Measurements from ENCODE around the gene COL25A1. TPM values are rescaled to one million over a fixed set of nuclear protein-coding genes. Genes with fewer than 3 reads are reported as not detected.

COL25A1 gene
- 0.07 TPM in 1 of 2 replicates, not detected in the other for total RNA-seq

- Mint-ChIP-seq H3K4me1 (ENCODE audit: low read depth) (peaks cover 8% of the 10 kb centered on the region), H3K27me3 (ENCODE audit: low read depth) (peaks cover 76% of the 10 kb centered on the region), H3K9me3 (no peaks in the 10 kb centered on the region), H3K36me3 (ENCODE audit: low read depth) (no peaks in the 10 kb centered on the region), H3K27ac (no peak within 1 kb of the TSS), H3K4me3 (ENCODE audit: low read depth) (peak within 1 kb of the TSS; percentile 74)
- peak; percentile 21 for DNase-seq (ENCODE audit: low spot score)
- intact Hi-C loops (cut with micrococcal nuclease) = loop anchor here (5.0 kb wide), 1 partner anchor 55 kb away; no protein-coding TSS in a partner anchor
Measured at GRCh38 chr4:109302361-109303139, at the start of gene COL25A1. Gene COL25A1 (minus strand): TSS chr4:109302658.

DNA sequence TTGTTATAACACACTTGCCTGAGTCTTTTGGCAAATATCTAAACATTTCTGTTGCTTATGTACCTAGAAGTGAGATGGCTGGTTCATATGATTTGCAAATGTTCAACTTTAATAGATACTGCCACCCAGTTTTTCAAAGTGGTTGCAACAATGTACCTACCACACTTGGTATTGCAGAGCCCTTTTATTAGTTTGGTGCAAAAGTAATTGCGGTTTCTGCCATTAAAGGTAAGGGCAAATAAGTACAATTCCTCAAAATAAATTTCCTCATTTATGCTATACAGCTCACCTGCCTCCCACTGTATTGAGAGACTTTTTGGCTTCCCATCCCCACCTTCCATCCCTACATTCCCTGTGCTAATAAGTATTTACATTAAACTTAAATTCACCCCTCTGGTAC is 47.7 kb upstream of the COL25A1 start:
- intact Hi-C loops (cut with micrococcal nuclease) = no loop called here
- H3K4me3 Mint-ChIP-seq (ENCODE audit: low read depth) = no peak overlapping the region
- no peaks in the 10 kb centered on the region for H3K4me1 Mint-ChIP-seq (ENCODE audit: low read depth)
- DNase-seq (ENCODE audit: low spot score) = no peak
- peaks cover 42% of the 10 kb centered on the region for H3K27me3 Mint-ChIP-seq (ENCODE audit: low read depth)
- peaks cover 4% of the 10 kb centered on the region for H3K9me3 Mint-ChIP-seq
- no peak overlapping the region for H3K27ac Mint-ChIP-seq
- H3K36me3 Mint-ChIP-seq (ENCODE audit: low read depth) = no peaks in the 10 kb centered on the region

- DNase-seq (ENCODE audit: low spot score) = no peak
- Mint-ChIP-seq H3K36me3 (ENCODE audit: low read depth) (no peaks in the 10 kb centered on the region), H3K9me3 (no peaks in the 10 kb centered on the region), H3K4me3 (ENCODE audit: low read depth) (no peak overlapping the region), H3K4me1 (ENCODE audit: low read depth) (no peaks in the 10 kb centered on the region), H3K27ac (no peak overlapping the region), H3K27me3 (ENCODE audit: low read depth) (peaks cover 18% of the 10 kb centered on the region)
- intact Hi-C loops (cut with micrococcal nuclease) = no loop called here
Measured at GRCh38 chr4:109334129-109335105, 32.0 kb upstream of the COL25A1 start.

- Mint-ChIP-seq H3K36me3 (ENCODE audit: low read depth) (no peaks in the 10 kb centered on the region), H3K4me1 (ENCODE audit: low read depth) (no peaks in the 10 kb centered on the region), H3K4me3 (ENCODE audit: low read depth) (no peak overlapping the region), H3K27me3 (ENCODE audit: low read depth) (peaks cover 22% of the 10 kb centered on the region), H3K27ac (no peak overlapping the region), H3K9me3 (no peaks in the 10 kb centered on the region)
- intact Hi-C loops (cut with micrococcal nuclease) = no loop called here
- DNase-seq (ENCODE audit: low spot score) = no peak
Measured at GRCh38 chr4:109332926-109333464, 30.5 kb upstream of the COL25A1 start.

GRCh38 chr4:109327641-109328040 is 25.2 kb upstream of the COL25A1 start:
- Mint-ChIP-seq H3K27me3 (ENCODE audit: low read depth) (peaks cover 17% of the 10 kb centered on the region), H3K9me3 (peaks cover 14% of the 10 kb centered on the region), H3K36me3 (ENCODE audit: low read depth) (no peaks in the 10 kb centered on the region), H3K27ac (no peak overlapping the region), H3K4me3 (ENCODE audit: low read depth) (no peak overlapping the region), H3K4me1 (ENCODE audit: low read depth) (no peaks in the 10 kb centered on the region)
- intact Hi-C loops (cut with micrococcal nuclease) = no loop called here
- DNase-seq (ENCODE audit: low spot score) = no peak

DNA sequence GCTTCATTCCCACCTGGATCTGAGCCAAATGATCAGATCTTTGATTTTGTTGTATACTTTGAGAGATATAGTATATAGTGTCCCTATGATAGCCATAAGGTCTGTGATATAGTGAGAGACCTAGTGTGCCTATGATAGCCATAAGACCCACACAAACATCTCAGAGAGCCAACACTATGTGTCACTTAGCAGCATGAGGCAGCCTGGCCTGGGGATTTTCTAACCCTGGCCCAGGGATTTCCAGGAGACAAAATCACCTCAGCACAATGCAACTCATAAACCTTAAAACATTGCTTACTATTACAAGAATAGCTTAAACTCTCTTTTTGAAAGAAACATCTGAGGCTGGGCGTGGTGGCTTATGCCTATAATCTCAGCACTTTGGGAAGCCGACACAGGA is 23.2 kb upstream of the COL25A1 start:
- Mint-ChIP-seq H3K4me1 (ENCODE audit: low read depth) (no peaks in the 10 kb centered on the region), H3K36me3 (ENCODE audit: low read depth) (no peaks in the 10 kb centered on the region), H3K27me3 (ENCODE audit: low read depth) (peaks cover 17% of the 10 kb centered on the region), H3K9me3 (peaks cover 31% of the 10 kb centered on the region), H3K27ac (no peak overlapping the region), H3K4me3 (ENCODE audit: low read depth) (no peak overlapping the region)
- intact Hi-C loops (cut with micrococcal nuclease) = no loop called here
- DNase-seq (ENCODE audit: low spot score) = no peak

DNA sequence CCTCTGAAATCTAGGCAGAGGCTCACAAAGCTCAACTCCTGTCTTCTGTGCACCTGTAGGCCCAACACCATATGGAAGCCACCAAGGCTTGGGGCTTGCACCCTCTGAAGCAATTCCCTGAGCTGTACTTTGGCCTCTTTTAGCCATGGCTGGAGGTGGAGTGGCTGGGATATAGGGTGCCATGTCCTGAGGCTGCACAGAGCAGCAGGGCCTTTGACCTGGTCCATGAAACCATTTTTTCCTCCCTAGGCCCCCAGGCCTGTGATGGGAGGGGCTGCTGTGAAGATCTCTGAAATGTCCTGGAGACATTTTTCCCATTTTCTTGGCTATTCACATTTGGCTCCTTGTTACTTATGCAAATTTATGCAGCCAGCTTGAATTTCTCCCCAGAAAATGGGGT is 20.9 kb upstream of the COL25A1 start:
- H3K27ac Mint-ChIP-seq = no peak overlapping the region
- H3K9me3 Mint-ChIP-seq = peaks cover 36% of the 10 kb centered on the region
- no peaks in the 10 kb centered on the region for H3K36me3 Mint-ChIP-seq (ENCODE audit: low read depth)
- no peaks in the 10 kb centered on the region for H3K4me1 Mint-ChIP-seq (ENCODE audit: low read depth)
- intact Hi-C loops (cut with micrococcal nuclease) = no loop called here
- no peak overlapping the region for H3K4me3 Mint-ChIP-seq (ENCODE audit: low read depth)
- H3K27me3 Mint-ChIP-seq (ENCODE audit: low read depth) = peaks cover 9% of the 10 kb centered on the region
- DNase-seq (ENCODE audit: low spot score) = no peak

DNA sequence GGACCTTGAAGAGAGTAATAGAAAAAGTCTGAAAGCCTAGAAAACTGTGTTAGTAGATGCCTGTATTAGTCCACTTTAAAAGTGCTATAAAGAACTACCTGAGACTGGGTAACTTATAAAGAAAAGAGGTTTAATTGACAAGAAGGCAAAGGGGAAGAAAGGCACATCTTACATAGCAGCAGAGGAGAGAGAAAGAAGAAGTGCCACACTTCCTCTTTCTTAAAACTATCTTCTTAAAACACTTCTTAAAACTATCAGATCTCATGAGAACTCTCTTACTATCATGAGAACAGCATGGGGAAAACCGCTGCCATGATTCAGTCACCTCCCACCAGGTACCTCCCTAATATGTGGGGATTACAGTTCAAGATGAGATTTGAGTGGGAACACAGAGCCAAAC is 18.8 kb upstream of the COL25A1 start:
- Mint-ChIP-seq H3K9me3 (peaks cover 36% of the 10 kb centered on the region), H3K4me3 (ENCODE audit: low read depth) (no peak overlapping the region), H3K27ac (no peak overlapping the region), H3K36me3 (ENCODE audit: low read depth) (no peaks in the 10 kb centered on the region), H3K4me1 (ENCODE audit: low read depth) (no peaks in the 10 kb centered on the region), H3K27me3 (ENCODE audit: low read depth) (peaks cover 6% of the 10 kb centered on the region)
- intact Hi-C loops (cut with micrococcal nuclease) = no loop called here
- DNase-seq (ENCODE audit: low spot score) = no peak

DNA sequence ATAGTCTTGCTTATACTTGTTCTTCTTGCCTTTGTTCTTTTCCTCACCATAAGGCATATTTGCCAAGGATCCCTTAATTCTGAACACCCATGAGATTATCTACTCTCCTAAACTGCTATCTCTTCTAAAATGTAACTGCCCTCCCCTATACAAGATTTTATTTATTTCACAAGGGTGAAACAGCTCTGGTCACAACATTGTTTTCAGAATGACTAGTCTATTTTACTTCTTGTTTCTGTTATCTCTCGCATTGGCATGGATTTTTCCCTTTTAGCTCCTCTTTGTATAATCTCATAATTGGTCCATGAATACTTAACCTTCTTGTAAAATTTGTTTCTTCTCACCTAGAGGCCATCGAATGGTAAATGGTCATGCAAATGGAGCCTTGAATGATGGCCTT is 17.2 kb upstream of the COL25A1 start:
- no peaks in the 10 kb centered on the region for H3K36me3 Mint-ChIP-seq (ENCODE audit: low read depth)
- H3K4me3 Mint-ChIP-seq (ENCODE audit: low read depth) = no peak overlapping the region
- intact Hi-C loops (cut with micrococcal nuclease) = no loop called here
- H3K9me3 Mint-ChIP-seq = peaks cover 36% of the 10 kb centered on the region
- H3K4me1 Mint-ChIP-seq (ENCODE audit: low read depth) = no peaks in the 10 kb centered on the region
- H3K27me3 Mint-ChIP-seq (ENCODE audit: low read depth) = peaks cover 6% of the 10 kb centered on the region
- DNase-seq (ENCODE audit: low spot score) = no peak
- H3K27ac Mint-ChIP-seq = no peak overlapping the region

- intact Hi-C loops (cut with micrococcal nuclease) = no loop called here
- DNase-seq (ENCODE audit: low spot score) = no peak
- Mint-ChIP-seq H3K36me3 (ENCODE audit: low read depth) (no peaks in the 10 kb centered on the region), H3K27me3 (ENCODE audit: low read depth) (peaks cover 6% of the 10 kb centered on the region), H3K27ac (no peak overlapping the region), H3K4me3 (ENCODE audit: low read depth) (no peak overlapping the region), H3K9me3 (peaks cover 32% of the 10 kb centered on the region), H3K4me1 (ENCODE audit: low read depth) (no peaks in the 10 kb centered on the region)
Measured at GRCh38 chr4:109319156-109319555, 16.7 kb upstream of the COL25A1 start.

GRCh38 chr4:109315818-109316217 is 13.4 kb upstream of the COL25A1 start:
- intact Hi-C loops (cut with micrococcal nuclease) = no loop called here
- Mint-ChIP-seq H3K4me1 (ENCODE audit: low read depth) (no peaks in the 10 kb centered on the region), H3K27ac (no peak overlapping the region)

DNA sequence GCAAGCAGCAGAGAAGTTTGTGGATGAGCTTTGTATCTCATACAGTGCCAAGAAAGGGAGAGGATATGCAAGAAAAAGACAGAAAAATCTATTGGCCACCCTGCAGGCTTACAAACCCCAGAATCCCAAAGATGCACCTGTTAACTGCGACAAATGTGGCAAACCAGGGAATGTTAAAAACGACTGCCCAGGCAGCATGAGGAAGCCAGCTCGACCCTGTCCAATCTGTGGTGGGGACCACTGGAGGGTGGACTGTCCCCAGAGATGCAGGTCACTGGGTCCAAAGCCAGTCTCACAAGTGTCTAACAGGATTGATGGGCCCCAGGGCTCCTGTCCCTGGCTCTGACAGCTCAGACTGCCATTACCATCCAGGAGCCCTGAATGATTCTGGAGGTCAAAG is 12.9 kb upstream of the COL25A1 start:
- H3K9me3 Mint-ChIP-seq = peaks cover 15% of the 10 kb centered on the region
- no peaks in the 10 kb centered on the region for H3K4me1 Mint-ChIP-seq (ENCODE audit: low read depth)
- peaks cover 12% of the 10 kb centered on the region for H3K27me3 Mint-ChIP-seq (ENCODE audit: low read depth)
- H3K27ac Mint-ChIP-seq = no peak overlapping the region
- DNase-seq (ENCODE audit: low spot score) = no peak
- intact Hi-C loops (cut with micrococcal nuclease) = no loop called here
- H3K36me3 Mint-ChIP-seq (ENCODE audit: low read depth) = peaks cover 3% of the 10 kb centered on the region
- no peak overlapping the region for H3K4me3 Mint-ChIP-seq (ENCODE audit: low read depth)

More at GRCh38 chr4:109315818-109316217, 13.4 kb upstream of the COL25A1 start:
- no peak overlapping the region for H3K4me3 Mint-ChIP-seq (ENCODE audit: low read depth)
- H3K27me3 Mint-ChIP-seq (ENCODE audit: low read depth) = peaks cover 7% of the 10 kb centered on the region
- no peak for DNase-seq (ENCODE audit: low spot score)
- peaks cover 20% of the 10 kb centered on the region for H3K9me3 Mint-ChIP-seq
- peaks cover 3% of the 10 kb centered on the region for H3K36me3 Mint-ChIP-seq (ENCODE audit: low read depth)
